GM12892 (cell line): ENCODE data around the gene FAM107B.

Experiments used
- POLR2A ChIP-seq: IDR thresholded peaks from 2 replicates; pipeline ENCODE4 v1.6.1; 2011; ENCODE audit warnings: low read depth, low read length, control low read depth
- POLR2AphosphoS5 ChIP-seq: IDR thresholded peaks from 2 replicates; pipeline ENCODE4 v1.6.1; 2011; ENCODE audit warnings: low read depth, low read length, control low read depth
- TAF1 ChIP-seq: IDR thresholded peaks from 2 replicates; pipeline ENCODE4 v1.6.1; 2011; ENCODE audit warnings: low read depth, mild to moderate bottlenecking, control low read depth, low read length, borderline replicate concordance

- no peak for TF ChIP-seq POLR2A
- TF ChIP-seq TAF1, result no peak
- TF ChIP-seq POLR2AphosphoS5, result no peak
Measured at GRCh38 chr10:14481014-14481413, 293.7 kb downstream of the FAM107B start.
